ENCODE measurements around the gene C1QTNF12. TPM values are rescaled to one million over a fixed set of nuclear protein-coding genes. Genes with fewer than 3 reads are reported as not detected.
A peak's percentile ranks its signal among the peaks of the same experiment; 100 is the strongest.

The C1QTNF12 gene
- total and polyA plus RNA-seq, 2 experiments from 2014 or later, result 1.5 TPM; not detected in 1

DNA sequence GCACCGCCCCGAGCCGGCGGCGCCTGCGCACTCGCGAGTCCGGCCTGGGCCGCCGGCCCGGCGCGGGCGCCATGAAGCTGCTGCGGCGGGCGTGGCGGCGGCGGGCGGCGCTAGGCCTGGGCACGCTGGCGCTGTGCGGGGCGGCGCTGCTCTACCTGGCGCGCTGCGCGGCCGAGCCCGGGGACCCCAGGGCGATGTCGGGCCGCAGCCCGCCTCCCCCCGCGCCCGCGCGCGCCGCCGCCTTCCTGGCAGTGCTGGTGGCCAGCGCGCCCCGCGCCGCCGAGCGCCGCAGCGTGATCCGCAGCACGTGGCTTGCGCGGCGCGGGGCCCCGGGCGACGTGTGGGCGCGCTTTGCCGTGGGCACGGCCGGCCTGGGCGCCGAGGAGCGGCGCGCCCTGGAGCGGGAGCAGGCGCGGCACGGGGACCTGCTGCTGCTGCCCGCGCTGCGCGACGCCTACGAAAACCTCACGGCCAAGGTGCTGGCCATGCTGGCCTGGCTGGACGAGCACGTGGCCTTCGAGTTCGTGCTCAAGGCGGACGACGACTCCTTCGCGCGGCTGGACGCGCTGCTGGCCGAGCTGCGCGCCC lies 14.2 kb downstream of the C1QTNF12 start, which contains the start of gene B3GALT6:
B3GALT6 (plus strand) TSS at position 30 of the 588 bp plus-strand sequence; CDS start at position 72, 42 bp downstream.
- Histone ChIP-seq H3K4me3 (peak within 1 kb of the TSS; percentile 96), H3K9me3 (ENCODE audit: low read depth) (no peaks in the 10 kb centered on the region)
- TF ChIP-seq, protein P1, sequence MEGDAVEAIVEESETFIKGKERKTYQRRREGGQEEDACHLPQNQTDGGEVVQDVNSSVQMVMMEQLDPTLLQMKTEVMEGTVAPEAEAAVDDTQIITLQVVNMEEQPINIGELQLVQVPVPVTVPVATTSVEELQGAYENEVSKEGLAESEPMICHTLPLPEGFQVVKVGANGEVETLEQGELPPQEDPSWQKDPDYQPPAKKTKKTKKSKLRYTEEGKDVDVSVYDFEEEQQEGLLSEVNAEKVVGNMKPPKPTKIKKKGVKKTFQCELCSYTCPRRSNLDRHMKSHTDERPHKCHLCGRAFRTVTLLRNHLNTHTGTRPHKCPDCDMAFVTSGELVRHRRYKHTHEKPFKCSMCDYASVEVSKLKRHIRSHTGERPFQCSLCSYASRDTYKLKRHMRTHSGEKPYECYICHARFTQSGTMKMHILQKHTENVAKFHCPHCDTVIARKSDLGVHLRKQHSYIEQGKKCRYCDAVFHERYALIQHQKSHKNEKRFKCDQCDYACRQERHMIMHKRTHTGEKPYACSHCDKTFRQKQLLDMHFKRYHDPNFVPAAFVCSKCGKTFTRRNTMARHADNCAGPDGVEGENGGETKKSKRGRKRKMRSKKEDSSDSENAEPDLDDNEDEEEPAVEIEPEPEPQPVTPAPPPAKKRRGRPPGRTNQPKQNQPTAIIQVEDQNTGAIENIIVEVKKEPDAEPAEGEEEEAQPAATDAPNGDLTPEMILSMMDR (IDR thresholded peaks at IDR 0.05; ENCODE audit: low read depth, low read length), result no peak

GRCh38 chr1:1231400-1232207 lies 14.9 kb downstream of the C1QTNF12 start, which contains the start of gene SDF4:
Gene SDF4, minus strand, starts transcription at chr1:1232001. Its CDS starts 3,229 bp downstream, at chr1:1228772.
- Histone ChIP-seq H3K27ac (peak within 1 kb of the TSS; percentile 91), H3K36me3 (no peaks in the 10 kb centered on the region), H3K4me3 (peak within 1 kb of the TSS; percentile 96), H3K4me1 (ENCODE audit: low read depth) (peaks cover 18% of the 10 kb centered on the region), H3K27me3 (no peaks in the 10 kb centered on the region), H3K9me3 (ENCODE audit: low read depth) (no peaks in the 10 kb centered on the region)
- peak; percentile 97 to 98 for DNase-seq (ENCODE audit: low read depth in 1 of 2, low spot score in 1 of 2)
- TF ChIP-seq, protein P1 (IDR thresholded peaks at IDR 0.05; ENCODE audit: low read depth, low read length), result no peak

More for the DNA sequence above, 14.2 kb downstream of the C1QTNF12 start, which contains the start of gene B3GALT6:
- H3K27ac ChIP-seq, result peak within 1 kb of the TSS; percentile 91
- no peaks in the 10 kb centered on the region for H3K27me3 ChIP-seq
- no peak for DNase-seq (ENCODE audit: low read depth in 1 of 2, low spot score in 1 of 2)
- H3K36me3 ChIP-seq, result no peaks in the 10 kb centered on the region
- peaks cover 18% of the 10 kb centered on the region for H3K4me1 ChIP-seq (ENCODE audit: low read depth)

- Histone ChIP-seq H3K4me1 (ENCODE audit: low read depth) (peaks cover 18% of the 10 kb centered on the region), H3K27me3 (no peaks in the 10 kb centered on the region), H3K27ac (peak overlapping the region; percentile 91), H3K9me3 (ENCODE audit: low read depth) (no peaks in the 10 kb centered on the region), H3K4me3 (peak overlapping the region; percentile 96), H3K36me3 (no peaks in the 10 kb centered on the region)
- TF ChIP-seq, protein P1 (IDR thresholded peaks at IDR 0.05; ENCODE audit: low read depth, low read length), result peak; percentile 35
- peak in 1 of 2 donors; percentile 66 for DNase-seq (ENCODE audit: low read depth in 1 of 2, low spot score in 1 of 2)
Observed at GRCh38 chr1:1230656-1231399, 15.7 kb downstream of the C1QTNF12 start.

DNA sequence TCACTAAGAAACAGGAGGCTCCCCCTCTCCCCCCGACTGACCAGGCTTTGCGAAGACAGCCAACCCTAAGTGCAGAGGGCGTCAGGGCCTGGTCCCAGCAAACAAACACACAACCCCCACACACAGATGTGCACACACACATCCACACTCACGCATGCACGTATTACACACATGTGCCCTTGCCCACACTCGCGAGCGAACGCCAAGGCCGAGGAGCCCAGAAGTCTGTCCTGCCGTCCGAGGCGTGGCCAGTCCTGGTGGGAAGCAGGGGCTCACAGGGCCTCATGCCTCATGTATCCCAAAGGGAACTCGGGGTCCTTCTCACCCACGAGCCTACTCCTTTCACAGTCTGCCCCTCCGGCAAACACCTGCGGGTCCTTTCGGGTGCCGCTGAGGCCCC lies 16.8 kb downstream of the C1QTNF12 start:
- no peak overlapping the region for H3K4me3 ChIP-seq
- TF ChIP-seq, protein P1 (IDR thresholded peaks at IDR 0.05; ENCODE audit: low read depth, low read length), result no peak

GRCh38 chr1:1228596-1229321 lies 17.8 kb downstream of the C1QTNF12 start:
- H3K4me1 ChIP-seq (ENCODE audit: low read depth), result peaks cover 18% of the 10 kb centered on the region
- peaks cover under 1% of the 10 kb centered on the region for H3K36me3 ChIP-seq
- TF ChIP-seq, protein P1 (IDR thresholded peaks at IDR 0.05; ENCODE audit: low read depth, low read length), result no peak
- H3K27me3 ChIP-seq, result no peaks in the 10 kb centered on the region
- no peak for DNase-seq (ENCODE audit: low read depth in 1 of 2, low spot score in 1 of 2)
- H3K9me3 ChIP-seq (ENCODE audit: low read depth), result no peaks in the 10 kb centered on the region
- no peak overlapping the region for H3K27ac ChIP-seq
- H3K4me3 ChIP-seq, result no peak overlapping the region

More for the DNA sequence above, 16.8 kb downstream of the C1QTNF12 start:
- no peak overlapping the region for H3K27ac ChIP-seq
- no peaks in the 10 kb centered on the region for H3K27me3 ChIP-seq
- no peaks in the 10 kb centered on the region for H3K36me3 ChIP-seq
- no peak for DNase-seq (ENCODE audit: low read depth in 1 of 2, low spot score in 1 of 2)
- no peaks in the 10 kb centered on the region for H3K9me3 ChIP-seq (ENCODE audit: low read depth)
- H3K4me1 ChIP-seq (ENCODE audit: low read depth), result peaks cover 18% of the 10 kb centered on the region
